IPS-NIHi11 (cell line): ENCODE data around the gene PAK2.
"Not testable (repeated sequence)": the region's sequence is repeated elsewhere in the genome, so short reads cannot be mapped to it uniquely, and the experiment has no call there.

ENCODE experiments used
- DNase-seq: peaks from one replicate; pipeline ENCODE4 v3.0.0; 2012; ENCODE audit warnings: mixed read lengths, low spot score

The PAK2 gene

GRCh38 chr3:196843435-196844110, 103.9 kb downstream of the PAK2 start:
- no peak for DNase-seq

- DNase-seq: not testable (repeated sequence)
Observed at GRCh38 chr3:196844235-196845219, 104.9 kb downstream of the PAK2 start.

- not testable (repeated sequence) for DNase-seq
Observed at GRCh38 chr3:196848375-196848774, 108.7 kb downstream of the PAK2 start.

GRCh38 chr3:196849180-196849741, 109.6 kb downstream of the PAK2 start:
- no peak for DNase-seq

GRCh38 chr3:196863000-196863399, 123.3 kb downstream of the PAK2 start:
- DNase-seq: not testable (repeated sequence)

- no peak for DNase-seq
Observed at GRCh38 chr3:196867155-196867506, 127.5 kb downstream of the PAK2 start.

GRCh38 chr3:196867507-196868296, 128.0 kb downstream of the PAK2 start, which contains the start of gene SENP5:
Gene SENP5 (plus strand): TSS chr3:196867920. CDS start chr3:196885182, 17,262 bp downstream.
- DNase-seq: peak; percentile 98

- DNase-seq: peak; percentile 32
Observed at GRCh38 chr3:196868297-196868661, 128.6 kb downstream of the PAK2 start.

- no peak for DNase-seq
Observed at GRCh38 chr3:196872316-196872715, 132.7 kb downstream of the PAK2 start.

GRCh38 chr3:196874511-196875094, 134.9 kb downstream of the PAK2 start:
- DNase-seq: not testable (repeated sequence)

GRCh38 chr3:196875258-196875657, 135.6 kb downstream of the PAK2 start:
- no peak for DNase-seq
